HepG2 (cell line): ENCODE measurements around the gene PTTG1. TPM values are rescaled to one million over a fixed set of nuclear protein-coding genes. Genes with fewer than 3 reads are reported as not detected.

Source experiments
- ATAC-seq: fragments of 200-7000 bp; cut with Tn5 transposase; 3 replicates; pipeline ENCODE4 v1.9.1; 2020; ENCODE audit warnings: mild to moderate bottlenecking, moderate library complexity
- BruUV-seq: library from RNA; stranded (reverse); fragments of 400-500 nt; replicated peaks from 2 replicates; lab custom pipeline; 2021; lab: Mats Ljungman, UMichigan
- CTCF ChIA-PET: fragments of 300-600 bp; formaldehyde crosslinking; extraction: SDS; loops from one replicate; lab custom pipeline; 2021; ENCODE audit warnings: low total read pairs, inconsistent platforms, low intra/inter-chr PET ratio; lab: Yijun Ruan, JAX
- POLR2A ChIA-PET: fragments of 350-600 bp; sonication (Branson Sonifier 250); formaldehyde crosslinking; loops from one replicate; lab custom pipeline; 2020; ENCODE audit warnings: antibody characterized with exemption, inconsistent platforms; lab: Yijun Ruan, JAX
- DNase-seq: peaks from one replicate; pipeline ENCODE4 v3.0.0-alpha.2; 2015; ENCODE audit warnings: low spot score
- FAIRE-seq: peaks from 3 replicates; lab custom pipeline; 2011; peaks lifted over from hg19 to GRCh38; lab: Jason Lieb, UNC
- H2AFZ ChIP-seq: one replicate; pipeline ENCODE4 v1.6.1; 2011; ENCODE audit warnings: low read length, inconsistent platforms
- H3K27ac ChIP-seq: fragments of 300-600 bp; 3 replicates; pipeline ENCODE4 v1.8.0; 2011; ENCODE audit warnings: mixed run types, mild to moderate bottlenecking, mixed read lengths, low read length, inconsistent platforms; ENCODE audit not compliant: insufficient read depth; ENCODE audit errors: extremely low read length
- H3K27me3 ChIP-seq, 2 experiments: fragments of 200-600 bp in 1 of 2; 2 replicates in 1 of 2; 3 replicates in 1 of 2; pipeline versions ENCODE4 v1.6.0 to v1.8.0; 2011; ENCODE audit warnings: low read length in 2 of 2, mild to moderate bottlenecking in 2 of 2, moderate library complexity in 2 of 2, inconsistent platforms in 1 of 2; ENCODE audit not compliant: insufficient read depth in 2 of 2, control insufficient read depth in 1 of 2
- H3K36me3 ChIP-seq, 2 experiments: fragments of 200-600 bp in 1 of 2; replicated peaks in 1 of 2; 2 replicates in 1 of 2; 3 replicates in 1 of 2; pipeline versions ENCODE4 v1.5.1 to v1.8.0; 2011; ENCODE audit warnings: low read length in 2 of 2, inconsistent platforms in 1 of 2; ENCODE audit not compliant: insufficient read depth in 2 of 2, control insufficient read depth in 1 of 2
- H3K4me1 ChIP-seq: 2 replicates; pipeline ENCODE4 v1.5.1; 2012; ENCODE audit warnings: low read length, inconsistent platforms; ENCODE audit not compliant: insufficient read depth
- H3K4me2 ChIP-seq: 2 replicates; pipeline ENCODE4 v1.6.0; 2011; ENCODE audit warnings: low read depth, low read length, inconsistent platforms
- H3K4me3 ChIP-seq, 3 experiments: fragments of 200-600 bp in 1 of 3; sonication (generic), shearing (Covaris generic) in 1 of 3; replicated peaks in 1 of 3; 2 replicates each; pipeline ENCODE4 v1.5.1; 2011 to 2016; ENCODE audit warnings: low read length in 3 of 3, inconsistent platforms in 2 of 3, low read depth in 2 of 3, mild to moderate bottlenecking in 2 of 3, control low read depth in 1 of 3, mixed read lengths in 1 of 3; ENCODE audit not compliant: insufficient read depth in 1 of 3
- H3K79me2 ChIP-seq: one replicate; pipeline ENCODE4 v1.6.1; 2011; ENCODE audit warnings: low read length, inconsistent platforms; ENCODE audit not compliant: insufficient read depth
- H3K9ac ChIP-seq: 2 replicates; pipeline ENCODE4 v1.6.0; 2011; ENCODE audit warnings: mild to moderate bottlenecking, low read depth, low read length, inconsistent platforms; ENCODE audit not compliant: insufficient read depth
- H3K9me3 ChIP-seq: 2 replicates; pipeline ENCODE4 v1.5.1; 2012; ENCODE audit warnings: mild to moderate bottlenecking, low read length
- H4K20me1 ChIP-seq: 2 replicates; pipeline ENCODE4 v1.6.0; 2011; ENCODE audit warnings: inconsistent platforms, mild to moderate bottlenecking, low read length, moderate library complexity; ENCODE audit not compliant: insufficient read depth
- EZH2 ChIP-seq: conservative IDR thresholded peaks from 2 replicates; pipeline ENCODE4 v1.6.1; 2012; ENCODE audit warnings: mild to moderate bottlenecking, low read depth, low read length, moderate library complexity
- HOXA5 ChIP-seq: sonication (generic); formaldehyde crosslinking; IDR thresholded peaks from 2 replicates; pipeline ENCODE4 v1.4.0; 2020; ENCODE audit warnings: missing genetic modification reagents
- KMT2B ChIP-seq: IDR thresholded peaks from 2 replicates; pipeline ENCODE4 v1.6.1; 2016; ENCODE audit warnings: missing genetic modification reagents, missing compliant biosample characterization
- SIN3A ChIP-seq: IDR thresholded peaks from 2 replicates; pipeline ENCODE4 v1.6.1; 2011; ENCODE audit warnings: low read depth, mild to moderate bottlenecking, control low read depth, low read length, borderline replicate concordance
- TBP ChIP-seq: sonication (generic); formaldehyde crosslinking; IDR thresholded peaks from 2 replicates; pipeline ENCODE4 v1.5.0; 2020; ENCODE audit warnings: missing genetic modification reagents
- ZNF281 ChIP-seq: sonication (generic); formaldehyde crosslinking; IDR thresholded peaks from 2 replicates; pipeline ENCODE4 v1.4.0; 2020; ENCODE audit warnings: missing genetic modification reagents, borderline replicate concordance
- ZNF317 ChIP-seq: sonication (generic); formaldehyde crosslinking; IDR thresholded peaks from 2 replicates; pipeline ENCODE4 v1.5.0; 2020; ENCODE audit warnings: mild to moderate bottlenecking, missing genetic modification reagents
- WGBS: methylation state at CpG from one replicate; pipeline ENCODE4 v1.1.6; 2017; ENCODE audit warnings: low lambda C conversion rate; 5-methylcytosine and 5-hydroxymethylcytosine counted together
- in situ Hi-C: cut with HindIII; loops from 2 replicates; pipeline ENCODE4 v1.10.0; 2017; ENCODE audit warnings: low pct_unique_long_range_greater_than_20kb; ENCODE audit not compliant: extremely low pct_ligation_motif_present
- intact Hi-C: fragments of 100-400 bp; cut with micrococcal nuclease; formaldehyde crosslinking; loops from one replicate; pipeline ENCODE4 v1.10.0; 2022; ENCODE audit not compliant: unreplicated experiment
- polyA plus RNA-seq, 8 experiments: library from polyadenylated mRNA; depleted of rRNA in 3 of 8; stranded (reverse) in 7 of 8; unstranded in 1 of 8; fragments of >200 nt; fragmentation: Illumina TruSeq in 4 of 8; extraction: Trizol in 4 of 8; gene quantifications; 2 replicates each; pipeline versions ENCODE4 v1.2.1 to v1.2.3, GENCODE V29; 2011 to 2016; ENCODE audit warnings: low read depth in 4 of 8, missing spikeins in 1 of 8, mixed read lengths in 1 of 8; ENCODE audit not compliant: insufficient read depth in 1 of 8
- total RNA-seq, 5 experiments: library from RNA; depleted of rRNA; stranded (reverse); fragments of >200 nt; fragmentation: Illumina TruSeq; extraction: Trizol; gene quantifications; 2 replicates each; pipeline ENCODE4 v1.2.3, GENCODE V29; 2016; ENCODE audit warnings: low read depth in 1 of 5

The PTTG1 gene
- total and polyA plus RNA-seq, 2 of the 13 experiments (the other 11 are each of a cell fraction or from before 2014, with no cell fraction given): 102 to 161 TPM

GRCh38 chr5:160466116-160466515, 44.5 kb downstream of the PTTG1 start:
- Histone ChIP-seq H4K20me1 (no peaks in the 10 kb centered on the region), H3K4me3 (no peak overlapping the region), H3K9me3 (no peaks in the 10 kb centered on the region), H3K9ac (no peak overlapping the region), H3K4me1 (peaks cover 78% of the 10 kb centered on the region), H3K27ac (no peak overlapping the region), H3K36me3 (no peaks in the 10 kb centered on the region), H3K4me2 (peak overlapping the region; percentile 80; the same call in 1 of the 2 replicates), H2AFZ (no peak overlapping the region), H3K79me2 (peaks cover 33% of the 10 kb centered on the region), H3K27me3 (no peaks in the 10 kb centered on the region; a peak in 1 of 5 replicates)
- in situ Hi-C loops: no loop called here
- BruUV-seq: no TSS peak
- no peak for TF ChIP-seq TBP (CRISPR knock-in tag)
- TF ChIP-seq HOXA5 (CRISPR knock-in tag): no peak
- TF ChIP-seq EZH2: no peak
- no peak for TF ChIP-seq KMT2B (CRISPR knock-in tag)
- TF ChIP-seq ZNF281 (CRISPR knock-in tag): no peak
- no peak for TF ChIP-seq ZNF317 (CRISPR knock-in tag)
- TF ChIP-seq SIN3A: no peak
- ATAC-seq (no peak), DNase-seq (no peak), FAIRE-seq (no peak)
- POLR2A ChIA-PET: interaction anchor here (1.2 to 2.4 kb wide), 3 partner anchors 27 to 426 kb away, joined by 3 to 29 read pairs (median 5); partner anchors contain the start of gene FAM200C
- WGBS: 80% methylated on average over 5 of the region's 5 CpGs
- CTCF ChIA-PET: no interaction called here
- intact Hi-C loops: loop anchor here (2.0 to 10.0 kb wide), 4 partner anchors 27 to 419 kb away; partner anchors contain the start of gene PTTG1
